DOHH2 (cell line): ENCODE measurements around the gene ROR2.

Source experiments
- H3F3A ChIP-seq: fragments of 200-600 bp; sonication (generic), shearing (Covaris generic); 2 replicates; pipeline ENCODE4 v1.6.0; 2016; ENCODE audit warnings: antibody characterized with exemption, mild to moderate bottlenecking; ENCODE audit not compliant: control insufficient read depth, insufficient read depth
- H3K27ac ChIP-seq: fragments of 200-600 bp; sonication (generic); 2 replicates; pipeline ENCODE4 v1.5.1; 2014; ENCODE audit warnings: low read depth, mild to moderate bottlenecking, low read length, moderate library complexity
- H3K27me3 ChIP-seq: fragments of 200-600 bp; sonication (generic); 2 replicates; pipeline ENCODE4 v1.6.1; 2014; ENCODE audit warnings: mild to moderate bottlenecking, low read length, mixed read lengths; ENCODE audit not compliant: control insufficient read depth
- H3K36me3 ChIP-seq: fragments of 200-600 bp; sonication (generic); 2 replicates; pipeline ENCODE4 v1.6.1; 2014; ENCODE audit warnings: mild to moderate bottlenecking, low read length, moderate library complexity, mixed read lengths; ENCODE audit not compliant: control insufficient read depth
- H3K4me1 ChIP-seq: fragments of 200-600 bp; sonication (generic); 2 replicates; pipeline ENCODE4 v1.6.1; 2014; ENCODE audit warnings: mild to moderate bottlenecking, low read length, mixed read lengths; ENCODE audit not compliant: control insufficient read depth
- H3K4me2 ChIP-seq: fragments of 200-600 bp; sonication (generic); 2 replicates; pipeline ENCODE4 v1.6.0; 2014; ENCODE audit warnings: mild to moderate bottlenecking, low read length, moderate library complexity
- H3K4me3 ChIP-seq: fragments of 200-600 bp; sonication (generic); 2 replicates; pipeline ENCODE4 v1.5.1; 2014; ENCODE audit warnings: mild to moderate bottlenecking, low read length, mixed read lengths
- H3K79me2 ChIP-seq: fragments of 200-600 bp; sonication (generic); 2 replicates; pipeline ENCODE4 v1.6.1; 2014; ENCODE audit warnings: mild to moderate bottlenecking, low read length, mixed read lengths; ENCODE audit not compliant: control insufficient read depth
- H3K9me2 ChIP-seq: fragments of 200-600 bp; sonication (generic); replicated peaks from 2 replicates; pipeline ENCODE4 v1.6.1; 2014; ENCODE audit warnings: mild to moderate bottlenecking, low read length, mixed read lengths; ENCODE audit not compliant: control insufficient read depth
- H3K9me3 ChIP-seq: fragments of 200-600 bp; sonication (generic); 2 replicates; pipeline ENCODE4 v1.6.1; 2014; ENCODE audit warnings: antibody characterized with exemption, low read length, mixed read lengths; ENCODE audit not compliant: control insufficient read depth, insufficient read depth
- H4K20me1 ChIP-seq: fragments of 200-600 bp; sonication (generic); 2 replicates; pipeline ENCODE4 v1.6.0; 2014; ENCODE audit warnings: low read depth, mild to moderate bottlenecking, antibody characterized with exemption, low read length, moderate library complexity; ENCODE audit not compliant: control insufficient read depth, insufficient read depth
- CTCF ChIP-seq: fragments of 200-600 bp; sonication (generic); IDR thresholded peaks from one replicate; pipeline ENCODE4 v1.5.1; 2014; ENCODE audit warnings: antibody characterized with exemption, mild to moderate bottlenecking, low read depth, low read length; ENCODE audit not compliant: poor library complexity, severe bottlenecking
- EZH2phosphoT487 ChIP-seq: fragments of 200-600 bp; sonication (generic); IDR thresholded peaks from 2 replicates; pipeline ENCODE4 v1.6.1; 2017; ENCODE audit warnings: borderline replicate concordance, mild to moderate bottlenecking, antibody characterized with exemption, low read length, moderate library complexity, mixed read lengths

Gene ROR2

GRCh38 chr9:91898451-91899218, 51.4 kb downstream of the ROR2 start:
- Histone ChIP-seq H3K79me2 (no peaks in the 10 kb centered on the region), H3F3A (no peaks in the 10 kb centered on the region), H4K20me1 (no peaks in the 10 kb centered on the region), H3K27me3 (no peaks in the 10 kb centered on the region), H3K4me2 (no peak overlapping the region), H3K9me3 (no peaks in the 10 kb centered on the region), H3K9me2 (no peaks in the 10 kb centered on the region), H3K4me1 (no peaks in the 10 kb centered on the region), H3K27ac (no peak overlapping the region), H3K36me3 (no peaks in the 10 kb centered on the region), H3K4me3 (no peak overlapping the region)
- TF ChIP-seq EZH2phosphoT487: no peak
- TF ChIP-seq CTCF: no peak

GRCh38 chr9:91897201-91897600, 52.8 kb downstream of the ROR2 start:
- Histone ChIP-seq H3F3A (no peaks in the 10 kb centered on the region), H3K4me3 (no peak overlapping the region), H3K4me1 (no peaks in the 10 kb centered on the region), H3K4me2 (no peak overlapping the region), H3K79me2 (no peaks in the 10 kb centered on the region), H3K36me3 (no peaks in the 10 kb centered on the region), H3K27me3 (no peaks in the 10 kb centered on the region), H3K9me2 (no peaks in the 10 kb centered on the region), H3K9me3 (no peaks in the 10 kb centered on the region), H3K27ac (no peak overlapping the region), H4K20me1 (no peaks in the 10 kb centered on the region)
- TF ChIP-seq CTCF (no peak), EZH2phosphoT487 (no peak)

GRCh38 chr9:91896513-91897121, 53.4 kb downstream of the ROR2 start:
- Histone ChIP-seq H3K79me2 (no peaks in the 10 kb centered on the region), H3K9me3 (no peaks in the 10 kb centered on the region), H3K27ac (no peak overlapping the region), H3K9me2 (no peaks in the 10 kb centered on the region), H3K27me3 (no peaks in the 10 kb centered on the region), H3K36me3 (no peaks in the 10 kb centered on the region), H3K4me1 (no peaks in the 10 kb centered on the region), H4K20me1 (no peaks in the 10 kb centered on the region), H3F3A (no peaks in the 10 kb centered on the region), H3K4me2 (no peak overlapping the region), H3K4me3 (no peak overlapping the region)
- TF ChIP-seq EZH2phosphoT487 (no peak), CTCF (no peak)
